Retinal pigment epithelial cell (primary cell): ENCODE measurements around the gene DENND5B.

ENCODE experiments used
- DNase-seq: peaks from one replicate; pipeline ENCODE4 v3.0.0-alpha.2; 2010; ENCODE audit warnings: low read depth
- H3K4me3 ChIP-seq: 2 replicates; pipeline ENCODE4 v1.5.1; 2011; ENCODE audit warnings: mild to moderate bottlenecking, low read length, control low read depth, moderate library complexity
- TF ChIP-seq, protein P1 (sequence below): conservative IDR thresholded peaks from 2 replicates; pipeline ENCODE4 v1.5.1; 2011; ENCODE audit warnings: low read depth, low read length, control low read depth, inconsistent platforms

DENND5B gene

DNA sequence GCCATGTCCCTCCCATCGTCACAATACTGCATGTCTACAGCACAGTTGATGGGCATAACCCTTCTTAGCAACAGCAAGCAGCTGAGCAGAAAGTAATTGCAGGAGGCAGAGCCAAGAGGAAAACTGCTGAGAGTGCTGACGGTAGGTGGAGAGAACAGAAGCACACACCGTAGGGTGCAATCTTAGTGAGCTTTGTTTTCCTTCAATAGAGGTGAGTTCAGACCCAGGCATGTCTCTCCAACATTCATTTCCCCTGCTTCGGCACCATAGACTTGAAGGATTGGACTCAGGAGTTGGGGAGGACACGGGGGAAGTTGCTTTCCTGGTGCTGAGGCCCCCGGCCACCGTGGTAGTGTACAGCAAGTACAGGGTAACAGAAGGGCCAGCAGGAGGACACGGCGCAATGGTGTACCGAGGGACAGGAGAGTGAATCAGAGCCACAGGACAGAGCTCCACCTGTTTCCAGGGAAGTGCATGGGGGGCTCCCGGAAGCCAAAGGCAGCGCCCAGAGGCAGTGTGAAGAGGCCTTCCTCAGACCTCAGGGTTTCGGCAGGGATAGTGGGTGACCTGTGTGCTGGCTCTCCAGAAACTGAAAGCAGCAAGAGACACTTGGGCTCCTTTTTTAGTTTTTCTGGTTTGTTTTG, 228.7 kb downstream of the DENND5B start:
- TF ChIP-seq, protein P1, sequence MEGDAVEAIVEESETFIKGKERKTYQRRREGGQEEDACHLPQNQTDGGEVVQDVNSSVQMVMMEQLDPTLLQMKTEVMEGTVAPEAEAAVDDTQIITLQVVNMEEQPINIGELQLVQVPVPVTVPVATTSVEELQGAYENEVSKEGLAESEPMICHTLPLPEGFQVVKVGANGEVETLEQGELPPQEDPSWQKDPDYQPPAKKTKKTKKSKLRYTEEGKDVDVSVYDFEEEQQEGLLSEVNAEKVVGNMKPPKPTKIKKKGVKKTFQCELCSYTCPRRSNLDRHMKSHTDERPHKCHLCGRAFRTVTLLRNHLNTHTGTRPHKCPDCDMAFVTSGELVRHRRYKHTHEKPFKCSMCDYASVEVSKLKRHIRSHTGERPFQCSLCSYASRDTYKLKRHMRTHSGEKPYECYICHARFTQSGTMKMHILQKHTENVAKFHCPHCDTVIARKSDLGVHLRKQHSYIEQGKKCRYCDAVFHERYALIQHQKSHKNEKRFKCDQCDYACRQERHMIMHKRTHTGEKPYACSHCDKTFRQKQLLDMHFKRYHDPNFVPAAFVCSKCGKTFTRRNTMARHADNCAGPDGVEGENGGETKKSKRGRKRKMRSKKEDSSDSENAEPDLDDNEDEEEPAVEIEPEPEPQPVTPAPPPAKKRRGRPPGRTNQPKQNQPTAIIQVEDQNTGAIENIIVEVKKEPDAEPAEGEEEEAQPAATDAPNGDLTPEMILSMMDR, result no peak
- H3K4me3 ChIP-seq, result no peak overlapping the region
- DNase-seq, result no peak

DNA sequence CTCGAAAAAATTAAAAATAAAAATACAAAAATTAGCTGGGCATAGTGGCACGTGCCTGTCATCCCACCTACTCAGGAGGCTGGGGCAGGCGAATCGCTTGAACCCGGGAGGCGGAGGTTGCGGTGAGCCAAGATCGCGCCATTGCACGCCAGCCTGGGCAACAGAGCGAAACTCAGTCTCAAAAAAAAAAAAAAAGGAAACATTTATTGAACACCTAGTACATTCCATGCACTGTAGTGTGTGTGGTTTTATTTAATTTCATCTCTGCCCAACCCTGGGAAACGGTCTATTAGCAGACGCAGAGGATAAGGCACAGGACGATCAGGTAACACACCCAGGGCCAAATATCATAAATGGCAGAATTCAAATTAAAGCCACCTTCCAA, 229.2 kb downstream of the DENND5B start:
- DNase-seq, result no peak
- TF ChIP-seq, protein P1, result no peak
- no peak overlapping the region for H3K4me3 ChIP-seq

DNA sequence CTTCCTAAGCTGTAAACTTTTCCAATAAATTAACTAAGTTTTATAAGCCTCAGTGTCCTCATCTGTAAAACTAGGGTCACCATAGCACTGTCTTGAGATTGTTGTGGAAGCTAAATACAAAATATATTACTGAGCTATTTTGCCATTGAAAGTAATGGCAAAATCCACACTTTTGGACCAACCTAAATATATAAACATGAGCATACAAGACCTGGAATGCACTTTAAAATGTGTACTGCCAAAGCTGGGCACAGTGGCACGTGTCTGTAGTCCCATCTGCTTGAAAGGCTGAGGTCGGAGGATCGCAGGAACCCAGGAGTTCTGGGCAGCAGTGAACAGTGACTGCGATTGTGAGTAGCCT, 235.2 kb downstream of the DENND5B start:
- DNase-seq, result no peak
- H3K4me3 ChIP-seq, result no peak overlapping the region
- TF ChIP-seq, protein P1, result no peak

DNA sequence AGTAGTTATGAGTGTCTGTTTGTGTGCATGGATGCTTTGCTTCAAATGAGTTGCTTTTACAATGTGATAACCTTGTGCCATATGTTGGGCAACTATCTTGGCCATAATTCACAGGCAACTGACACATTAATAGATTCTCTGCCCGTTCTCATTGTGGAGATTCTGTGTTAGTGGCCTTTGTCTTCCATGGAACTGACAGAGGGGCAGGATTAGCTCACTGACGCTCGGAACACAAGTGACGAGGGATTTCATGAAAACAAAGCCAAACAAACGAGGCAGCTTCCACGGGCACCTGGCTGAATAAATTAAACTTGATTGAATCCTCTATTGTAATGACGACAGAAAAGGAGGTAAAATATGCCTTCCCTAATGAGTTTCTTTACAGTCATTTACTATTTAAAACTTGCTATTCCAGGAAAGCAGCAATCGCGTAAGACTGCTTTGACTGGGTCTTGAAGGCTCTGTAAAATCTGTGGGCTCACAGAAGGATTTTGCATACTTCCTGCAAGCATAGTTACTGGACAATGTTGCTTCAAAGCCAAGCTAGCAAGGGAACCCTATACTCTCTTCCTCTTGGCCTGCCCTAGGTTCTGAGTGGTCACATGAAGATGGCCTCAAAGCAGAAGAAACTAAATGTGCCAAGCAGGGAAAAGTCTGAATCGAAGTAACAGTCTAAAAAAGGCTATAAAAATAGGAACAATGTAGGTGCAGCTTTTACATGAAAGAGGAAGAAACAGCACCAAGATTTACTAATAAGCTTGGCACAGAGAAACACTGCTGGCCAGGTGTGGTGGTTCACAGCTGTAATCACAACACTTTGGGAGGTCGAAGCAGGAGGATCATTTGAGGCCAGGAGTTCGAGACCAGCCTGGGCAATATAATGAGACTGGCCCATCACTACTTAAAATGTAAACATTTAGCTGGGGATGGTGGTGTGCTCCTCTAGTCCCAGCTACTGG, 236.9 kb downstream of the DENND5B start:
- no peak for DNase-seq
- TF ChIP-seq, protein P1, result no peak
- peak overlapping the region; percentile 15 for H3K4me3 ChIP-seq

DNA sequence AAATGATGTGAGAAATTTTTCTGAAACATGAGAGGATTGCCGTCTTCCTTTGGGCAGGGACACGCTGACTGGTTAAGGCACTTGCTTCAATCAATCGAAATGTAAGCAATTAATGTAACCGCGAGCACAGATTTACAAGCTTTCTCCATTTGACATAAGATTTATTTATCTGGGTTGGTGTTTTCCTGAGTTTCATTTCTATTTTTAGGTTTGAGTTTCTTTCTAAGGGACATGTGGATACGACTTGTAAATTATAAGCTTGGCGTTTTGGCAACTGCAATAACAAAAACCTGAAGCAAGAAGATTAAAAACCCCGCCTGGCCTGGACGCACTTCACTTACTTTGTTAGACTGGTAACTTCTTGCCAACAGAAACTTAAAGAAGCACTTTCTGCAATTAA, 244.7 kb downstream of the DENND5B start:
- DNase-seq, result no peak
- H3K4me3 ChIP-seq, result no peak overlapping the region
- TF ChIP-seq, protein P1, result no peak

DNA sequence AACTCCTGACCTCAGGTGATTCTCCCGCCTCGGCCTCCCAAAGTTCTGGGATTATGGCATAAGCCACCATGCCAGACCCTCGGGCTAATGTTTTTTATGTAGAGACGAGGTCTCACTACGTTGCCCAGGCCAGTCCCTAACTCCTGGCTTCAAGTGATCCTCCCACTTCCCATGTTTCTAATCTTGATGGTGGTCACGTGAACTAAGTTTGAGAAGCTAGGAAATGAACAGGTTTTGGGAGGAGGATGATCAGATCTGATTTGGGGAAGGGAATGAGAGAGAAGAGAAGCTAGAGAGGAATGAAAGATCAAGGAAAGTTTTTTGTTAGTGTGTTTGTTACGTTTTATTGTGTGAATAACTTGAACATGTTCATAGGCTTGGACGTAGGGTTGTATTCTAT, 247.8 kb downstream of the DENND5B start:
- no peak for DNase-seq
- H3K4me3 ChIP-seq, result no peak overlapping the region
- TF ChIP-seq, protein P1, result no peak
